Breast epithelium (tissue), 4 donors: ENCODE results near the gene HSPA2. TPM values are rescaled to one million over a fixed set of nuclear protein-coding genes. Genes with fewer than 3 reads are reported as not detected.
"Not testable (repeated sequence)": the region's sequence is repeated elsewhere in the genome, so short reads cannot be mapped to it uniquely, and the experiment has no call there.

ENCODE experiments used
- DNase-seq, 2 donors: peaks; one replicate each; pipeline ENCODE4 v3.0.0-alpha.2; 2019; ENCODE audit warnings: low spot score in 2 of 2
- H3K27ac ChIP-seq, 2 donors: fragments of 200-600 bp; sonication (generic) in 1 of 2; one replicate each; pipeline ENCODE4 v1.5.1; 2016 to 2019; ENCODE audit warnings: mild to moderate bottlenecking in 1 of 2
- H3K27me3 ChIP-seq, 2 donors: fragments of 200-600 bp; sonication (generic) in 1 of 2; one replicate each; pipeline versions ENCODE4 v1.5.1 to v1.6.0; 2017 to 2019; ENCODE audit warnings: control low read depth in 1 of 2, mild to moderate bottlenecking in 1 of 2
- H3K36me3 ChIP-seq: fragments of 200-600 bp; one replicate; pipeline ENCODE4 v1.5.1; 2019
- H3K4me1 ChIP-seq, 2 donors: fragments of 200-600 bp; sonication (generic); one replicate each; pipeline ENCODE4 v1.5.1; 2016 to 2019; ENCODE audit warnings: control low read depth in 1 of 2
- H3K4me3 ChIP-seq, 3 donors: fragments of 200-600 bp; sonication (generic); 1 replicate in 2 of 3; 2 replicates in 1 of 3; pipeline ENCODE4 v1.5.1; 2016 to 2019; ENCODE audit warnings: mild to moderate bottlenecking in 3 of 3, moderate library complexity in 2 of 3
- H3K9me3 ChIP-seq, 2 donors: fragments of 200-600 bp; sonication (generic) in 1 of 2; one replicate each; pipeline ENCODE4 v1.5.1; 2016 to 2019; ENCODE audit warnings: control low read depth in 1 of 2
- CTCF ChIP-seq, 3 donors: fragments of 450-650 bp; IDR thresholded peaks; one replicate each; pipeline ENCODE4 v1.5.1; 2016 to 2017; ENCODE audit warnings: antibody characterized with exemption in 3 of 3, mild to moderate bottlenecking in 3 of 3, moderate library complexity in 3 of 3
- POLR2A ChIP-seq: fragments of 450-650 bp; IDR thresholded peaks from one replicate; pipeline ENCODE4 v1.6.1; 2016; ENCODE audit warnings: antibody characterized with exemption, mild to moderate bottlenecking, moderate library complexity
- POLR2AphosphoS5 ChIP-seq, 3 donors: sonication (generic); formaldehyde crosslinking; IDR thresholded peaks; one replicate each; pipeline ENCODE4 v1.6.1; 2017; ENCODE audit warnings: antibody characterized with exemption in 3 of 3
- intact Hi-C: fragments of 100-400 bp; cut with DNase I; formaldehyde crosslinking; loops from one replicate; pipeline ENCODE4 v1.15.1; 2023; ENCODE audit warnings: low total_unique reads
- total RNA-seq, 3 donors: library from RNA; depleted of rRNA; stranded (reverse); fragments of >200 nt; gene quantifications; one replicate each; pipeline ENCODE4 v1.1.0, GENCODE V29; 2016

The HSPA2 gene
- total RNA-seq, 3 donors from 2014 or later: 12.2 to 33.1 (median 17.9) TPM

- Histone ChIP-seq H3K27ac (no peak overlapping the region), H3K36me3 (no peaks in the 10 kb centered on the region), H3K9me3 (no peaks in the 10 kb centered on the region), H3K4me1 (peaks cover 0 to 8% of the 10 kb centered on the region in 2 donors), H3K27me3 (no peaks in the 10 kb centered on the region), H3K4me3 (no peak overlapping the region)
- no peak for DNase-seq
- TF ChIP-seq CTCF (IDR thresholded peaks at IDR 0.05) (no peak), POLR2AphosphoS5 (IDR thresholded peaks at IDR 0.05) (no peak), POLR2A (no peak)
- intact Hi-C loops: no loop called here
These were observed 27.3 kb upstream of the HSPA2 start for GRCh38 chr14:64513271-64513670.

GRCh38 chr14:64515053-64515452 lies 25.5 kb upstream of the HSPA2 start:
- TF ChIP-seq CTCF (IDR thresholded peaks at IDR 0.05): no peak
- TF ChIP-seq POLR2A: no peak
- no peak for TF ChIP-seq POLR2AphosphoS5 (IDR thresholded peaks at IDR 0.05)
- H3K27ac ChIP-seq: peak overlapping the region in 1 of 2 donors; percentile 20
- H3K4me1 ChIP-seq: peaks cover 0 to 8% of the 10 kb centered on the region in 2 donors
- no peaks in the 10 kb centered on the region for H3K36me3 ChIP-seq
- H3K27me3 ChIP-seq: no peaks in the 10 kb centered on the region
- intact Hi-C loops: no loop called here
- DNase-seq: no peak
- no peak overlapping the region for H3K4me3 ChIP-seq
- no peaks in the 10 kb centered on the region for H3K9me3 ChIP-seq

- Histone ChIP-seq H3K4me1 (peaks cover 0 to 8% of the 10 kb centered on the region in 2 donors), H3K9me3 (no peaks in the 10 kb centered on the region), H3K27me3 (no peaks in the 10 kb centered on the region), H3K4me3 (no peak overlapping the region), H3K27ac (no peak overlapping the region), H3K36me3 (no peaks in the 10 kb centered on the region)
- intact Hi-C loops: no loop called here
- no peak for DNase-seq
- TF ChIP-seq CTCF (IDR thresholded peaks at IDR 0.05) (no peak), POLR2A (no peak), POLR2AphosphoS5 (IDR thresholded peaks at IDR 0.05) (no peak)
These were observed 23.6 kb upstream of the HSPA2 start for GRCh38 chr14:64516969-64517368.

- H3K36me3 ChIP-seq, H3K4me1 ChIP-seq, DNase-seq, H3K27me3 ChIP-seq, H3K4me3 ChIP-seq, H3K9me3 ChIP-seq, H3K27ac ChIP-seq, intact Hi-C loops: not testable (repeated sequence)
These were observed 22.9 kb upstream of the HSPA2 start for GRCh38 chr14:64517667-64518066.

GRCh38 chr14:64518229-64518628 lies 22.3 kb upstream of the HSPA2 start:
- H3K27ac ChIP-seq: no peak overlapping the region
- intact Hi-C loops: no loop called here
- H3K9me3 ChIP-seq: no peaks in the 10 kb centered on the region

More at GRCh38 chr14:64518229-64518628, 22.3 kb upstream of the HSPA2 start:
- H3K27me3 ChIP-seq: no peaks in the 10 kb centered on the region
- H3K36me3 ChIP-seq: no peaks in the 10 kb centered on the region
- no peak overlapping the region for H3K4me3 ChIP-seq
- peaks cover 0 to 8% of the 10 kb centered on the region in 2 donors for H3K4me1 ChIP-seq
- no peak for TF ChIP-seq POLR2AphosphoS5 (IDR thresholded peaks at IDR 0.05)
- TF ChIP-seq CTCF (IDR thresholded peaks at IDR 0.05): no peak
- no peak for TF ChIP-seq POLR2A
- no peak for DNase-seq
